ENCODE data around the gene ATP2B2.

Gene ATP2B2

DNA sequence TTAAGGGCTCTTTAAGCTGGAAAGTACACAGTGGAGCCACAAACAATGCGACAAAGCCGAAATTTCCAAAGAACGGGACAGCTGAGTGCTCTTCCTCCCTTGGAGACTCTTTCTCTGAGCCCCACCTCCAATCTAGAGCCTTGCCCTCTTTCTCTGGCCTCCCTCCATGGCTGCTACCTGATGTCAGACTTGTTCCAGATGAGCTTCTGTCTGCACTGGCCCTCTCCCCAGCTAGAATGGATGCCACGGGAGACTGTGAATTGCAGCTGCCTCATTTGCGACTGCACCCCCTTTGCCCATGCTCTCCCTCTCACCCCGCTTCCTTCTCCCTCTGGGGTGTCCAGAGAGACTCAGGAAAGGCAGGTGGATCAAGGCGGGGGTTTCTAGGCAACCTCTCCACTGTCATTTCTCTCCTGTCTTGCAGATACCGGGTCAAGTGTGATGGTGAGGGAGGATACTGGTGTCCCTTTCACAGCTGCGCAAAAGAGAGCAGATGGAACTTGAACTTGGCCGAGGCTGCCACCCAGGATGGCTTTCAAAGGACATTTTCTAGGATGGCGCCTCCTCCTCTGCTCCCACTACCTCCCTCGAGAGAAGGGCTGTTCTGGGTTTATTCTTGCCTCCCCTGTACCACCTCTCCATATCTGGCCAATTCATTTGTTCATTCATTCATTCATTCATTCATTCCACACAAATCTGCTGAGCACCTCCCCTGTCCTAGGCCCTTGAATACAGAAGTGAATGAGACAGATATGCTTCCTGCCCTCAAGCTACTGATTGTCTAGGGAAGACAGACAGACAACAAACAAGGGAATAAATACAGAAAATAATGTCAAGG, 12.8 kb downstream of the ATP2B2 start:
- DNase-seq = no peak

DNA sequence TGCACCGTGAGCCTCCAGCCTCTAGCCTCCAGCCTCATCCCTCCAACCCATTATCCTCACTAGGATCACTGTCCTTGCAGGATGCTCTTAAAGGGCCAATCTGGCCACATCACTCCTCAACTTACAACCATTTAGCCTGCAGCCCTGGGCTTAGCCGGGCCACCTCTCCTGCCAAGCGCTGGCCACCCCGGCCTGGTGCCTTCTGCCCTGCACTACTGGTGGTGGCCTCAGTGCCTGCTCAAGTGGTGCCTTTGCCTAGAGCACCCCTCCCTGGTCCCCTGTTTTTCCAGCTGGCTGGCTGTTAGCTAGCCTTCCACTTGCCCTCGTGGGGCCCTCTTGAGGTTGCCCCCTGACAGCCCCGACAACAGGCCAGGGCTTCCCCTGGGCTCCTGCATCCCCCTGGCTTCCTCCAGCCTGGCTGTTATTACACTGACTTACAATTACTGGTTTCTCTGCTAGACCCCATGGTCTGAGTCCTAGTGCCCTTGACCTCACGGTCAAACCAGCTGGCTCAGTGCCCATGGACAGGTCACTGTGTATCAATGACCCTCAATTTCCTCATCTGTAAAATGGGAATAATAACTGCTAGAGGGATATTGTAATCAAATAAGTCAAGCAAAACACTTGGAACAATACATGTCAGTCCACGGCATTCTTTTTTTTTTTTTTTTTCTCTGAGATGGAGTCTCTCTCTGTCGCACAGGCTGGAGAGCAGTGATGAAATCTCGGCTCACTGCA, 15.5 kb downstream of the ATP2B2 start:
- no peak for DNase-seq

- no peak for DNase-seq
Observed at GRCh38 chr3:10487988-10488633, 17.3 kb downstream of the ATP2B2 start.

DNA sequence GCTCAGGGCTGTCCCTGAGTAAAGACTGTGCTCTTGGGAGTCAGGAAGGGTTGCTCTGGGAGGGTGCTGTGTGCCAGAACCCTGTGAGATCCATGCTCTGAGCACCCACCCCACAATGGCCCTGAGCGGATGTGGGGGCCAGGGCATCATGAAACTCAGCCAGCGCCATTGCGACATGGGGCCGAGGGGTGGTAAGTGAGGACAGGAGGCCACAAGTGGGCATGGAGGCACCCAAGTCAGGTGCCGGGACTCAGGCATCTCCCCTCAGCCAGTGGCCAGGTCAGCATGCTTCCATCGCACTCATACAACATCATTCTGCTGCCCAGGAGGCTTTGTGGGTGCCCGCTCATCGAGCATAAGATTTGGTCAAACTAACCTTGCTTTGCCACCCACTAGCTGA, 19.6 kb downstream of the ATP2B2 start:
- DNase-seq = no peak

DNA sequence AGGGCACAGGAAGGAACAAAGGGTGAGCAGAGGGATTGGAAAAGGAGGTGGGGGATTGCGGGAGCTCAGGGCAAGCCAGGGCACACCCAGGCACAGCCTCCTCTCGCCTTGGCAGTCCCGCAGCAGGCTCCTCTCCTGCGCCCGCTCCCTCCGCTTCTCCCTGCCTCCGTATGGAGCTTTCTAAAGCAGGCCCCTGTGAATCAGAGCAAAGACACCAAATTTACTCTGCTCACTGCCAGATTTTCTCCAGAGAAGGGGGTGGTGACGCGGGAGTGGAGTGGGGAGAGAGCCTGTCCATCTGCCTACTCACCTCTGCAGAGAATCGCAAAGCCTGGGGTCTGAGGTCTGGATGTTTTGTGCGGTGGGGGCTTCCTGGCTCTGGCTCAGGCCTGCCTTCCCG, 20.0 kb downstream of the ATP2B2 start:
- no peak for DNase-seq

DNA sequence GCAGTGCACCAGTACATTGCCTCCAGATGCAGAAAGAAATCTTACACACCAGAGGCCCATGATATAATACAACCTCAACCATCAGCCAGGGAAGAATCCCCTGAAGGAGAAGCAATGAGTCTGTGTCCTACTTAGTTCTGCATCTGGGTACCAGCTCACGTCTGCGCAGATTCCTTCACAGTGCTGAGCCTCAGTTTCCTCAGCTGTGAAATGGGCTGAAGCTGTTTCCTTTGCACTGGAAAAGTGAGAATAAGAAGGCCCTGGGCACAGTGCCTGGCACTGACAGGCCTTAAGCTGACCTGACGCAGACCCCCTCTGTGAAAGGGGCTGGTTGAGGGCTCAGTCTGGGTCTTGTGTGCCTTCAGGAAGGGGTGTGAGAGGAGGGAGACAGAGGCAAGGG, 20.7 kb downstream of the ATP2B2 start:
- DNase-seq = no peak

- DNase-seq = no peak
Observed at GRCh38 chr3:10483686-10484345, 21.6 kb downstream of the ATP2B2 start.

DNA sequence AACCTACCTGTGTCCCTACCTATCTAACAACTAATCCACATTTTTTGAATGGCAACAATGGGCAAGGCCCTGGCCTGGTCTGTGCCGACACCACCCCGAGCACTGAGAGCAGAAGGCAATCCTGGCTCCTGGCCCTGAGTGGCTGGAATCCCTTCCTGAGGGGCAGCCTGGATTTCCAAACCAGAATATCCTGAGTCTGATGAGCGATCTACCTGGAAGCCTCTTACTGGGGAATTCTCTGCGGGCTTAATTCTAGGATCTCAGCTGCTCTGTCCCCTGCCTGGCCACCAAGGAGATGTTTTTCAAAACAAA, 22.1 kb downstream of the ATP2B2 start:
- no peak for DNase-seq

- DNase-seq = no peak
Observed at GRCh38 chr3:10482631-10483363, 22.6 kb downstream of the ATP2B2 start.

- DNase-seq = no peak
Observed at GRCh38 chr3:10480871-10481378, 24.5 kb downstream of the ATP2B2 start.

- no peak for DNase-seq
Observed at GRCh38 chr3:10479311-10479710, 26.1 kb downstream of the ATP2B2 start.

- no peak for DNase-seq
Observed at GRCh38 chr3:10475983-10476382, 29.4 kb downstream of the ATP2B2 start.

DNA sequence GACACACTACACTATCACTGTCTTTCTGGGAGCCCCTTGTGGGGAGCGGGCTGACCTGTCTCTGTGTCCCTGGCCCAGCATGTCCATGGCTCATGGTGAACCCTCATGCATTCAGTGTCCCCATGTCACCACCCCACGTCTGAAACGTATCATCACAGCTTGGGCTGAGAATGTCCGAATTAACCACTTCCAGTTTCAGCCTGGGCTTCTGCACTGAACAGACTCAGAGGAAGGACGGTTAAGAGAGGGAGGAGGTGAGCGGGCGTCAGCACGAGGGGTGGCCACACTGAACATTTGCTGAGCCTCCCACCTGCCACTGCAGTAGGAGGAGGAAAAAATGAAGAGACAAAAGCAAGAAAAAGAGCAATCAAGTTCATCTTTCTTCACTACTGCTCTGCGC, 30.5 kb downstream of the ATP2B2 start:
- no peak for DNase-seq

DNA sequence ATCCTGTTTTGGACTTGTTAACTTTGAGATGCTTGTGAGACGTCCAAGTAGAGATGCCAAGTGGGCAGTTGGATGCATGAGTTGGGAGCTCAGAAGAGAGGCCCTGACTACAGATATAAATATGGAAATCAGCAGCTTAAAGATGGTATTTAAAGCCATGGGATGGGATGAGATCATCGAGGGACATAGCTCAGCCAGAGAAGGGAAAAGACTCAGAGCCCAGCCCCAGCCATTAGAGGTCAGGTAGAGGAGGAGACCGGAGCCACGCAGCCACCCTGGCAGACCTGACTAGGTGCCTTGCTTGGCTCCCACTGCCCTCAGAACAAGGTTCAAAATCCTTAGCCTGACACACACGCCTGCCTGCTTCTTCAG, 31.1 kb downstream of the ATP2B2 start:
- DNase-seq = no peak

- no peak for DNase-seq
Observed at GRCh38 chr3:10473581-10474274, 31.7 kb downstream of the ATP2B2 start.

- DNase-seq = no peak
Observed at GRCh38 chr3:10472877-10473440, 32.4 kb downstream of the ATP2B2 start.

DNA sequence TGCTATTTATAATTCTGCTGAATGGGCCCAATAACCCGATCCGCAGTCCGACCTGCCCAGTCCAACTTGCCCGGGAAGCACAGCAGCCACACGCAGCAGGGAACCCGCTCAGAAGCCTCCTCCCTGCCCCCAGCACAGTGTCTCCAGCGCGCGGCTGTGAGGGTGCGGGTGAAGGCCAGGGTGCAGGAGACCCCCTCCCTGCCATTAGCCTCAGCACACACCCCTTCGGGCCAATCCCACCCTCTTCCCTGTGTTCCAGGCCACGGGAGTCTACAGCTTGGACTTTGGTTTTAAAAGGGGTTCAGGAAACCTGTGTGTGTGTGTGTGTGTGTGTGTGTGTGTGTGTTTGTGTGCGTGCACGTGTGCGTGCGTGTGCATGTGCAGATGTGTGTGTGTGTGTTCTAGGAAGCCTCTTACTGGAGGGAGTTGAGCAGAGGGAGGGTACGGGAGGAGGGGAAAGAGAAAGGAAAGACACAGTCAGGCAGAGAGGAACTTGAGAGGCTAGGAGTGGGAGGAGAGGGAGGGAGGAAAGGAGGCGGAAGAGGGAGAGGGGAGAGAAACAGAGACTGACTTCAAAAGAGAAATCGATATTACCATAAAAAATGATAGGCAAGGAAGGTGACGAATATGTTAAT, 34.2 kb downstream of the ATP2B2 start:
- DNase-seq = no peak

DNA sequence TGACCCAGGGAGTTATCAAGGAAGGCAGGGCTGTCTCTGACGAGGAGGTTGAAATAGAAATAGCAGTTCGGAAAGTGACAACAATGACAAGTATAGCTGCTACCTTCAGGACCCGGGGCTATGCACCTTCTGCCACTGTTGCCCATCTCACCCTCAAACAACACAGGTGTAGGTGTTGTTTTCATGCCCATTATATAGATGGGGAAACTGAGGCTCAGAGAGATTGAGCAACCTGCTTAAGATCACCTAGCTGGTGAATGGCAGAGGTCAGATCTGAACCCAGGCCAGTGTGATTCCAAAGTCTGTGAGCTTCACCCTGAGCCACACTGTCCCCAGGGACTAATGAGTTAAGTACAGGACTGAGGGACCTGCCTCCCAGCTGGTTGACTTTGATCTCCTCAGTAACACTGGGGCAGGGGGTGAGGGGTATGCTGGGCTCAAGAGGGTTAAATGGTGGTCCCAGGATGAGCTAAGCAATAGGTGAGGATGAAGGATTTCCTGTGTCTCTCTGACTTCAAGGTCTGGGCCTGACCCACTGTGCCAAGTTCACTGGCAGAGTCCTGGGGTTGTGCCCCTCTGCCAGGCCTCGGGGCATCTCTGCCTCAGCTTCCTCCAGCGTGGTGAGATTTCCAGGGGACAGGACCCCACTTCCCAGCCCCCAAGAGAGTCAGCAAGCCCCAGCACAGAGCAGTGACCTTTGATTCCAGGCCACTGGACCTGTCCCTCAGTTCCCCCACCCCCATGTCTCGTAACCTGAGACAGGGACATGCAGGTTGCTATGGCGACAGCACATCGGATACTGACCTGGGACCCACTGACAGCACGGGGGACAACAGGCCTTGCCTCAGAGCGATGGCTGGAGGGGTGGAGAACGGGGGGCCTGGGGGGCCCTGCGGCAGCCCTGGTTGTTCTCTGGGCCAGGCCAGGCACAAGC, 35.0 kb downstream of the ATP2B2 start:
- no peak for DNase-seq

DNA sequence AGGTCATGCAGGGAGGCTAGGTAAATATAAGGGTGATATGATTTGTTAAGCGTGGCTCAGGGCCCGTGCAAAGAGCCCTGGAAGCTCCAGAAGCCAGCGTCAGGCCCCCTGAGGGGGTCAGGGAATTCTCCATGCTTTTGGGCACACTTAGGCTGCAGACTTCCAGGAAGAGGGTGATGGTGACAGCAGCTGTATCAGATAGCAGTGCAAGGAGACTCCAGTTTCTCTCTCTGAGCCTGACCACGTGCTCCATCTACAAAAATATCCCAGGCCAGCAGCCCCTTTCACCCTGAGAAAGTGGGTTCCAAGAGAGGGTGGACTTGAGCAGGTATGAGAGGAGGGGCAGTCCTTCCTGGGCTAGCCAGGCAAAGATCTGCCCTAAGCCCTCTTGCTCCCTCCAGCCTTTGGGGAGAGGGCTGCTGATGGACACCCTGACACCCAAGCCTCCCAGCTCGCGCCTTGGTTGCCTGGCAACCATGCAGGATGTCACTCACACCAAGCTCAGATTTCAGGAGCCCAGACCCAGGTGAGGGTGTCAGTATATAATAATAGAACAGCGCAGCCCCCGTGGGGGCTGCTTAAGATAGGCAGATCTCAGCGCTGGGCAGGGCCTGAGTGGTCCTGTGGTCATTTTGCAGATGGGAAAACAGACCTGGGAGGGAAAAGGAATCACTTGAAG, 35.8 kb downstream of the ATP2B2 start:
- no peak for DNase-seq
